ENCODE results near the gene PIP5K1B. TPM values are rescaled to one million over a fixed set of nuclear protein-coding genes. Genes with fewer than 3 reads are reported as not detected.

PIP5K1B gene
- total RNA-seq, 1 donor from 2014 or later: 2.1 TPM

DNA sequence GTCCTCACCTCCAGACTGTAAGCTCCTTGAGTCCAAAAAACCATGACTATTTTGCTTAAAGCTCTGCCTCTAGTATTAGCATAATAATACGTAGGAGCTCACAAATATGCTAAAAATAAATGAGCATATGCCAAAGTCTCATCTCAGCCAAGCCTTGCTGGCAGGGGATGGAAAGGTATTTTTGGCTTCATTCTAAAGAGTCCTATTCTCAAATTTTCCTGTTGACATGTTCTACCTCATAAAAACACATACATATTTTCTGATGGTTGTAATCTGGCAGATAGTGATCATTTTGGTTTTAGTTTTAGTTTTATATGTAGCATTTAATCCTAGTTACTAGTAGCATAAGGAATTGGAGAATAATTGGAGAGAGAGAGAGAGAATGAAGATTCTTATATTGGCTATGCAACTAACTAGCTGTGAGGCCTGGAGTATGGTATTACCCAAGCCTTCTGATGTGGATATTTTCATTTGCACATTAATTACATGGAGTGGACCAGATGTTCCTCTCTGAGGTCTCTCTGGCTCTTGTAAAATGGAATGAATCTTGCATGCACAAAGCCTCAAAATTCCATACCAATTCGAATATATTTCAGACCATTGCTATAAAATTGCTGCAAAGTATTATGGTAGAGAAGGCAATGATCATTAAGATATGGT, 55.8 kb downstream of the PIP5K1B start:
- no peaks in the 10 kb centered on the region for H3K9me3 ChIP-seq (ENCODE audit: control insufficient read depth in 3 of 3, low read length in 3 of 3)
- H3K27me3 ChIP-seq (ENCODE audit: control insufficient read depth in 3 of 3, insufficient read depth in 3 of 3, low read length in 3 of 3): no peaks in the 10 kb centered on the region
- H3K4me3 ChIP-seq (ENCODE audit: low read length in 3 of 3): no peak overlapping the region
- H3K4me1 ChIP-seq (ENCODE audit: control insufficient read depth in 3 of 3, insufficient read depth in 3 of 3, low read length in 3 of 3): no peaks in the 10 kb centered on the region
- H3K9ac ChIP-seq (ENCODE audit: low read depth in 1 of 3, low read length in 3 of 3): no peak overlapping the region
- no peak overlapping the region for H3K27ac ChIP-seq (ENCODE audit: low read depth, low read length)
- H3K36me3 ChIP-seq (ENCODE audit: control insufficient read depth in 3 of 3, insufficient read depth in 3 of 3, low read length in 3 of 3): no peaks in the 10 kb centered on the region

DNA sequence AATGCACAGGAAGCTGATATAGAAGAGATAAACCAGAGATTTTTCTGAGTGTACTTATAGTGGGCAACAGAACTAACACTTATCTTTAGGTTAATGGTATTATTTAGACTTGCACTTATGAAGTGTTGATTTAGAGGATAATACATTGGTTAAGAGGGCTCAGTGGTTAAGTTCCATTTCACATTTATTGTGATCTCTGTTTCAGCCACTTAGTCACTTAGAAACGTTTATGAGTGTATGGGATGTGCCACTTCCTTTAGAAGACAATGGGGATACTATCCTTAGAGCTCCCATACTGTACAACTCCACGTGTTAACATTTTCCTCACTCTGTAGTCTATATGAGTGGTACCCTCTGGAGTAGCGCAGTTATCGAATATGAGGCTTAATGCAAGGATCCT, 57.5 kb downstream of the PIP5K1B start:
- Histone ChIP-seq H3K9me3 (ENCODE audit: control insufficient read depth in 3 of 3, low read length in 3 of 3) (no peaks in the 10 kb centered on the region), H3K27me3 (ENCODE audit: control insufficient read depth in 3 of 3, insufficient read depth in 3 of 3, low read length in 3 of 3) (no peaks in the 10 kb centered on the region), H3K27ac (ENCODE audit: low read depth, low read length) (no peak overlapping the region), H3K4me1 (ENCODE audit: control insufficient read depth in 3 of 3, insufficient read depth in 3 of 3, low read length in 3 of 3) (no peaks in the 10 kb centered on the region), H3K36me3 (ENCODE audit: control insufficient read depth in 3 of 3, insufficient read depth in 3 of 3, low read length in 3 of 3) (no peaks in the 10 kb centered on the region), H3K9ac (ENCODE audit: low read depth in 1 of 3, low read length in 3 of 3) (no peak overlapping the region), H3K4me3 (ENCODE audit: low read length in 3 of 3) (no peak overlapping the region)

DNA sequence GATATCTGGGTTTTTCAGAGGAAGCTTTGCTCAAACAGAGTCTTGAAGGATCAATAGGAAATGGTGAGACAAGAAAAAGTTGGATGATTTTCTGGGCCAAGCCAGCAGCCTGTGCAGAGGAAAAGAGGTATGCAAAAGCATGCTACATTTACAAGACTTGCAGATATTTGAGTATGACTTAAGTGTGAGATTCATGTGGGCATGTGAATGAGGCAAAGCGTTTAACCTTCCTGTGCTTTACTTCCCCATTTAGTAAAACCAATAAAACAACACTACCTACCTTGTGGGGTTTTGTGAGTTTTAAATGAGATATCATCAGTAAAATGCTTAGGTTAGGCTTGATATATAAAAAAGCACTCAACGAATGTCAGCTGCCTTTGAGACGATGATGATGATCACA, 58.1 kb downstream of the PIP5K1B start:
- Histone ChIP-seq H3K4me3 (ENCODE audit: low read length in 3 of 3) (no peak overlapping the region), H3K27ac (ENCODE audit: low read depth, low read length) (no peak overlapping the region), H3K9me3 (ENCODE audit: control insufficient read depth in 3 of 3, low read length in 3 of 3) (no peaks in the 10 kb centered on the region), H3K9ac (ENCODE audit: low read depth in 1 of 3, low read length in 3 of 3) (no peak overlapping the region), H3K36me3 (ENCODE audit: control insufficient read depth in 3 of 3, insufficient read depth in 3 of 3, low read length in 3 of 3) (no peaks in the 10 kb centered on the region), H3K27me3 (ENCODE audit: control insufficient read depth in 3 of 3, insufficient read depth in 3 of 3, low read length in 3 of 3) (no peaks in the 10 kb centered on the region), H3K4me1 (ENCODE audit: control insufficient read depth in 3 of 3, insufficient read depth in 3 of 3, low read length in 3 of 3) (no peaks in the 10 kb centered on the region)

DNA sequence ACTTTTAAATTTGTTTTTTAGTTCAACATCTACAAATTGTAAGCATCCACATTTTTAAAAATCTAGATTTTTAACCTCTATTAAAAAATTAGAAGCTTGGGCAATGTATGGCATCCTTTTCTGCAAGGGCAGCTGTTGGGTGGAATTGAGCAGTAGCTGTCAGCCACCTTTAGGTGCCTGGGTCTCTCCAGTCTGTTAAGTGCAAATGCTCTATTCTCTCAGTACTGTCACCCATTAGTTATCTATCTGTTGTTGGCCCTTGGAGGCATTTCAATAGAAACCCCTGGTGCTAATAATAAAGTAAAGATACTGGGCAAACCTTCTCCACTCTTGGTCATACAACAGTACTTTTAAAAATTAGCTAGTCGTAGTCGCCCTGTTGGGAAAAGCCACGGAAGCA, 63.6 kb downstream of the PIP5K1B start:
- Histone ChIP-seq H3K36me3 (ENCODE audit: control insufficient read depth in 3 of 3, insufficient read depth in 3 of 3, low read length in 3 of 3) (no peaks in the 10 kb centered on the region), H3K4me1 (ENCODE audit: control insufficient read depth in 3 of 3, insufficient read depth in 3 of 3, low read length in 3 of 3) (no peaks in the 10 kb centered on the region), H3K27ac (ENCODE audit: low read depth, low read length) (no peak overlapping the region), H3K27me3 (ENCODE audit: control insufficient read depth in 3 of 3, insufficient read depth in 3 of 3, low read length in 3 of 3) (peaks cover 0 to 3% (median 0%) of the 10 kb centered on the region in 3 donors), H3K4me3 (ENCODE audit: low read length in 3 of 3) (no peak overlapping the region), H3K9me3 (ENCODE audit: control insufficient read depth in 3 of 3, low read length in 3 of 3) (no peaks in the 10 kb centered on the region), H3K9ac (ENCODE audit: low read depth in 1 of 3, low read length in 3 of 3) (no peak overlapping the region)

DNA sequence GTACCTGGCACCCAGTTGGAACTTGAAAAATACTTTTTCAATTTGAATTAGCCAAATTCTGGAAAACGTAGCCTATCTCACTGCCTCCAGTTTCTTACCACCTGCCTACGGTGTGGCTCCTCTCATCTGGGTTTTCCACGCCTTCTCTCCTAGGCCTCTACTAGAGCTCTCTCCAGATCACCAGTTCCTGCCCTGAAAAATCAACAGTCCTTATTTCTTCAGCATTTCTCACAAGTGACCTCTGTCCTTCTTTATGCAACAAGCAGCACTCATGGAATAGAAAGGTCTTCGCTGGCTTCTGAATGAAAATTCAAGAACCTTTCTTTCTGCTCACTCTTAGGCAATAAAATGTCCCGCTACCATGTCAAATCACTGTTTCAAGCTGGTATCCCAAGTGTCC, 64.8 kb downstream of the PIP5K1B start:
- Histone ChIP-seq H3K27ac (ENCODE audit: low read depth, low read length) (no peak overlapping the region), H3K27me3 (ENCODE audit: control insufficient read depth in 3 of 3, insufficient read depth in 3 of 3, low read length in 3 of 3) (peaks cover 0 to 3% (median 0%) of the 10 kb centered on the region in 3 donors), H3K9me3 (ENCODE audit: control insufficient read depth in 3 of 3, low read length in 3 of 3) (no peaks in the 10 kb centered on the region), H3K4me1 (ENCODE audit: control insufficient read depth in 3 of 3, insufficient read depth in 3 of 3, low read length in 3 of 3) (no peaks in the 10 kb centered on the region), H3K36me3 (ENCODE audit: control insufficient read depth in 3 of 3, insufficient read depth in 3 of 3, low read length in 3 of 3) (no peaks in the 10 kb centered on the region), H3K9ac (ENCODE audit: low read depth in 1 of 3, low read length in 3 of 3) (no peak overlapping the region), H3K4me3 (ENCODE audit: low read length in 3 of 3) (no peak overlapping the region)

DNA sequence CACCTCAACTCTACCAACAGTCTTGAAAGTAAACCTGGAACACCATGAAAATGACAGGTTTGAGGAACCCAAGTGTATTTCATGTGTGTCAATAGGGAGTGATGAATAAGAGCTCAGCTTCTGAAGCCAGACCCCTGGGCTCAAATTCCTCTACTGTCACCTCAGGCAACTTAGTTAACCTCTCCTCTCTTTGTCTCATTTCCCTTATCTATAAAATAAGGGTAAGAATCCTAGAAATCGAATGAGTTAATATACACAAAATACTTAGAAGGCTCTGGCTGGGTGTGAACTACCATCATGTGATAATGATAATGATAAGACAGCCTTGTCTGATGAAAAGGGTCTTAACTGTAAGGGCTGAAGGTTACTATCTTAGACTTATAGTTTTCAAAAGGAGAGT, 66.3 kb downstream of the PIP5K1B start:
- H3K27me3 ChIP-seq (ENCODE audit: control insufficient read depth in 3 of 3, insufficient read depth in 3 of 3, low read length in 3 of 3): peaks cover 0 to 3% (median 0%) of the 10 kb centered on the region in 3 donors
- no peak overlapping the region for H3K4me3 ChIP-seq (ENCODE audit: low read length in 3 of 3)
- no peak overlapping the region for H3K9ac ChIP-seq (ENCODE audit: low read depth in 1 of 3, low read length in 3 of 3)
- no peaks in the 10 kb centered on the region for H3K36me3 ChIP-seq (ENCODE audit: control insufficient read depth in 3 of 3, insufficient read depth in 3 of 3, low read length in 3 of 3)
- peaks cover 0 to 6% (median 0%) of the 10 kb centered on the region in 3 donors for H3K4me1 ChIP-seq (ENCODE audit: control insufficient read depth in 3 of 3, insufficient read depth in 3 of 3, low read length in 3 of 3)
- H3K9me3 ChIP-seq (ENCODE audit: control insufficient read depth in 3 of 3, low read length in 3 of 3): no peaks in the 10 kb centered on the region
- H3K27ac ChIP-seq (ENCODE audit: low read depth, low read length): no peak overlapping the region

DNA sequence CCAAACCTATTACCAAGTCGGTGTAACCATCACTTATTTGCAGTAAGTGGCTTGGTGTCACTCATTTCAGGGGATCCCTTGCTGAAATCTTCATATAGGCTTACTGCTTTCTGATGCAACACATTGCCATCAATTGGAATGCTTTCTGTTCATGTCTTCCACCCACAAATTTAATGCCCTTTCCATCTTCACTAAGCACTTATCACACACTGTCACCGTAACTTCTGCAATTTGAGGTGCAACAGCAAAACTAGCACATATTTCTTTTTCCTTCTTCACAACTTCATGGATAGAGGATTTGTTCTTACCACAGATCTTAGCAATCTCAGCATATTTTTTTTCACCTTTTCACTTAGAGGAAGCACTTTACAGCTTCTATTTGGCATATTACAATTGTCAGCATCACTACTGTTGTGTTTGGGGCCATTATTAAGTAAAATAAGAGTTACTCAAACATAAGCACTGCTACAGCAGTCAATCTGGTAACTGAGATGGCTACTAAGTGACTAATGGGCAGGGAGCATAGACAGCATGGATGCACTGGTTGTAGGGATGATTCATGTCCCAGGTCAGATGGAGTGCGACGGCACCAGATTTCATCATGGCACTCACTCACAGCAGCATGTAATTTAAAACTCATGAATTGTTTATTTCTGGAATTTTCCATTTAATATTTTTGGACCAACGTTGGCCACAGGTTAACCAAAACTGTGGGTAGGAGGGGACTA, 70.1 kb downstream of the PIP5K1B start:
- Histone ChIP-seq H3K9me3 (ENCODE audit: control insufficient read depth in 3 of 3, low read length in 3 of 3) (no peaks in the 10 kb centered on the region), H3K27ac (ENCODE audit: low read depth, low read length) (no peak overlapping the region), H3K4me1 (ENCODE audit: control insufficient read depth in 3 of 3, insufficient read depth in 3 of 3, low read length in 3 of 3) (peaks cover 5 to 13% (median 7%) of the 10 kb centered on the region in 3 donors), H3K9ac (ENCODE audit: low read depth in 1 of 3, low read length in 3 of 3) (no peak overlapping the region), H3K27me3 (ENCODE audit: control insufficient read depth in 3 of 3, insufficient read depth in 3 of 3, low read length in 3 of 3) (peaks cover 0 to 1% (median 0%) of the 10 kb centered on the region in 3 donors), H3K36me3 (ENCODE audit: control insufficient read depth in 3 of 3, insufficient read depth in 3 of 3, low read length in 3 of 3) (no peaks in the 10 kb centered on the region), H3K4me3 (ENCODE audit: low read length in 3 of 3) (no peak overlapping the region)

DNA sequence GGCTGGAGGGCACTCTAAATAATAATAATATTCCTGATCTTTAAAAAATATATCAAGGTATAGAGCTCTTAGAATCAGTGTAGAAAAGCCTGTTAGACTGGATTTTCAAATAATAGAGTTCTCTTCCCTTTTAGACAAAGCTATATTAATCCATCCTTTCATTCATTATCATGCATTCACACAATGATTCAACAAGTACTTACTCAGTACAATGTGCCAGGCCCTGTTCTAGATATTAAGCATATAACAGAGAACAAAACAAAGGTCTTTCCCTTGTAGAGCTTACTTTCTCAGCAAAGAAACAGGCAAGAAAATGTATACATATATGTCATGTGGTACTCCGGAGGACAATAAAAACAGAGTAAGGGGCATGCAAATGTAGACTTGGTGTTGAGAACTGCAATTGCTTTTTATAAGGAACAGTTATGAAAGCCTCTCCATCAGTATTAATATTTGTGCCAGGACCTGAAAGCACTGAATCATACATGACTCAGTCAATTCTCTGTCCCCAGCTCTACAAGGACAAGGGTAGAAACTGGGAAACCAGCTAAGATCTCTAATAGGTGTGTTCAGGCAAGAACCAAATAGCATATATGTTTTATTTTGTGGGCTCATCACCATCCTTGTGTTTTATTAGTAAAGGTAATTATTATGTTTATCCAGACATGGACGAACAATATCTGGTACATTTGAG, 72.2 kb downstream of the PIP5K1B start:
- Histone ChIP-seq H3K36me3 (ENCODE audit: control insufficient read depth in 3 of 3, insufficient read depth in 3 of 3, low read length in 3 of 3) (no peaks in the 10 kb centered on the region), H3K27ac (ENCODE audit: low read depth, low read length) (no peak overlapping the region), H3K4me1 (ENCODE audit: control insufficient read depth in 3 of 3, insufficient read depth in 3 of 3, low read length in 3 of 3) (peaks cover 15 to 26% (median 22%) of the 10 kb centered on the region in 3 donors), H3K27me3 (ENCODE audit: control insufficient read depth in 3 of 3, insufficient read depth in 3 of 3, low read length in 3 of 3) (no peaks in the 10 kb centered on the region), H3K9ac (ENCODE audit: low read depth in 1 of 3, low read length in 3 of 3) (no peak overlapping the region), H3K4me3 (ENCODE audit: low read length in 3 of 3) (no peak overlapping the region), H3K9me3 (ENCODE audit: control insufficient read depth in 3 of 3, low read length in 3 of 3) (no peaks in the 10 kb centered on the region)

DNA sequence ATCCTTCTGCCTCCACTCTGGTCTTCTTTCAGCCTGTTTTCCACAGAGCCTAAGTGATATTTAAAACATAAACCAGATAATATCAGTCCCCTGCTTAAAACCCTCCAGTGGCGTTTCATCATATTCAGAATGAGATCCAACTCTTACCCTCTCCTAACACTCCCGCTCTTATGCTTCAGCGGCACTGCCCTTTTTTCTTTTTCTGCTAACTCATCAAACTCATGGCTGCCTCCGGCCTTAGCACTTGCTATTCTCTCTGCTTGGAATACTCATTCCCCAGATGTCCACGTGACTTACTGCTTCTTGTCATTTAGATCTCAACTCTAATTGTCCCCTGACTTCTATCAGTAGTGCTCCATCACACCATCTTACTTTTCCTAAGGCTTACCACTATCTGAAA, 73.6 kb downstream of the PIP5K1B start:
- Histone ChIP-seq H3K27me3 (ENCODE audit: control insufficient read depth in 3 of 3, insufficient read depth in 3 of 3, low read length in 3 of 3) (no peaks in the 10 kb centered on the region), H3K27ac (ENCODE audit: low read depth, low read length) (no peak overlapping the region), H3K4me1 (ENCODE audit: control insufficient read depth in 3 of 3, insufficient read depth in 3 of 3, low read length in 3 of 3) (peaks cover 26 to 38% (median 36%) of the 10 kb centered on the region in 3 donors), H3K36me3 (ENCODE audit: control insufficient read depth in 3 of 3, insufficient read depth in 3 of 3, low read length in 3 of 3) (no peaks in the 10 kb centered on the region), H3K9ac (ENCODE audit: low read depth in 1 of 3, low read length in 3 of 3) (no peak overlapping the region), H3K4me3 (ENCODE audit: low read length in 3 of 3) (no peak overlapping the region), H3K9me3 (ENCODE audit: control insufficient read depth in 3 of 3, low read length in 3 of 3) (no peaks in the 10 kb centered on the region)

All from skeletal muscle tissue (tissue), 4 donors.